Tibial nerve (tissue), 4 donors: ENCODE measurements around the gene SPNS3. TPM values are rescaled to one million over a fixed set of nuclear protein-coding genes. Genes with fewer than 3 reads are reported as not detected.
A peak's percentile ranks its signal among the peaks of the same experiment; 100 is the strongest.

ENCODE experiments used
- DNase-seq, 2 donors: peaks; one replicate each; pipeline ENCODE4 v3.0.0-alpha.2; 2019; ENCODE audit warnings: low spot score in 2 of 2
- H3K27ac ChIP-seq, 4 donors: fragments of 200-600 bp; sonication (generic) in 3 of 4; one replicate each; pipeline ENCODE4 v1.5.1; 2017 to 2019; ENCODE audit warnings: mild to moderate bottlenecking in 1 of 4
- H3K27me3 ChIP-seq, 2 donors: fragments of 200-600 bp; sonication (generic) in 1 of 2; one replicate each; pipeline versions ENCODE4 v1.5.1 to v1.6.0; 2017 to 2019
- H3K36me3 ChIP-seq, 3 donors: fragments of 200-600 bp; sonication (generic); one replicate each; pipeline ENCODE4 v1.5.1; 2018 to 2019
- H3K4me1 ChIP-seq, 4 donors: fragments of 200-600 bp; sonication (generic) in 3 of 4; one replicate each; pipeline ENCODE4 v1.5.1; 2017 to 2019
- H3K4me3 ChIP-seq, 4 donors: fragments of 200-600 bp; sonication (generic) in 3 of 4; one replicate each; pipeline ENCODE4 v1.5.1; 2017 to 2019; ENCODE audit warnings: mild to moderate bottlenecking in 1 of 4, moderate library complexity in 1 of 4
- H3K9me3 ChIP-seq, 4 donors: fragments of 200-600 bp; sonication (generic) in 3 of 4; one replicate each; pipeline ENCODE4 v1.5.1; 2017 to 2019
- CTCF ChIP-seq, 5 experiments: fragments of 200-600 bp in 3 of 5; fragments of 450-650 bp in 2 of 5; sonication (generic) in 3 of 5; IDR thresholded peaks; one replicate each; pipeline ENCODE4 v1.5.1; 2016 to 2019; ENCODE audit warnings: antibody characterized with exemption in 5 of 5, mild to moderate bottlenecking in 3 of 5, moderate library complexity in 2 of 5
- EP300 ChIP-seq, 2 donors: sonication (generic); formaldehyde crosslinking; IDR thresholded peaks; one replicate each; pipeline ENCODE4 v1.6.1; 2017; ENCODE audit warnings: antibody characterized with exemption in 2 of 2, mild to moderate bottlenecking in 1 of 2
- POLR2A ChIP-seq, 2 donors: fragments of 450-650 bp; IDR thresholded peaks; one replicate each; pipeline ENCODE4 v1.6.1; 2017; ENCODE audit warnings: antibody characterized with exemption in 2 of 2, mild to moderate bottlenecking in 2 of 2, moderate library complexity in 2 of 2
- WGBS, 2 donors: methylation state at CpG; one replicate each; pipeline ENCODE4 v1.1.5; 2018; 5-methylcytosine and 5-hydroxymethylcytosine counted together
- total RNA-seq, 4 donors: library from RNA; depleted of rRNA; stranded (reverse); fragments of >200 nt; gene quantifications; one replicate each; pipeline ENCODE4 v1.1.0, GENCODE V29; 2016

Gene SPNS3
- total RNA-seq, 4 donors from 2014 or later: 0.44 TPM; not detected in 3

GRCh38 chr17:4522661-4523060 is 88.9 kb downstream of the SPNS3 start:
- no peak overlapping the region for H3K4me3 ChIP-seq
- no peaks in the 10 kb centered on the region for H3K27me3 ChIP-seq
- WGBS, 2 donors: 68 to 69% methylated on average over 6 of the region's 6 CpGs
- no peak for DNase-seq
- peak overlapping the region in 1 of 4 donors; percentile 23 for H3K27ac ChIP-seq
- TF ChIP-seq EP300 (IDR thresholded peaks at IDR 0.05): peak in 1 of 2 donors; percentile 15
- TF ChIP-seq POLR2A (IDR thresholded peaks at IDR 0.05): no peak
- H3K4me1 ChIP-seq: peaks cover 0 to 33% (median 0%) of the 10 kb centered on the region in 4 donors
- H3K9me3 ChIP-seq: no peaks in the 10 kb centered on the region
- no peaks in the 10 kb centered on the region for H3K36me3 ChIP-seq

GRCh38 chr17:4523946-4524345 is 90.2 kb downstream of the SPNS3 start:
- DNase-seq: no peak
- Histone ChIP-seq H3K27me3 (no peaks in the 10 kb centered on the region), H3K9me3 (no peaks in the 10 kb centered on the region), H3K27ac (no peak overlapping the region), H3K4me3 (no peak overlapping the region), H3K4me1 (peaks cover 0 to 29% (median 0%) of the 10 kb centered on the region in 4 donors), H3K36me3 (no peaks in the 10 kb centered on the region)
- no peak for TF ChIP-seq EP300 (IDR thresholded peaks at IDR 0.05)
- no peak for TF ChIP-seq POLR2A (IDR thresholded peaks at IDR 0.05)
- TF ChIP-seq CTCF (IDR thresholded peaks at IDR 0.05): no peak
- 81 to 92% methylated on average over 8 of the region's 8 CpGs for WGBS, 2 donors

- no peak overlapping the region for H3K27ac ChIP-seq
- no peak overlapping the region for H3K4me3 ChIP-seq
- no peaks in the 10 kb centered on the region for H3K27me3 ChIP-seq
- TF ChIP-seq EP300 (IDR thresholded peaks at IDR 0.05) (no peak), POLR2A (IDR thresholded peaks at IDR 0.05) (no peak), CTCF (IDR thresholded peaks at IDR 0.05) (no peak)
- no peak for DNase-seq
- peaks cover 0 to 23% (median 0%) of the 10 kb centered on the region in 4 donors for H3K4me1 ChIP-seq
- 83 to 95% methylated on average over 11 of the region's 11 CpGs for WGBS, 2 donors
- no peaks in the 10 kb centered on the region for H3K9me3 ChIP-seq
- H3K36me3 ChIP-seq: no peaks in the 10 kb centered on the region
Observed at GRCh38 chr17:4525691-4526397, 92.1 kb downstream of the SPNS3 start.

GRCh38 chr17:4527134-4527533 is 93.4 kb downstream of the SPNS3 start:
- no peaks in the 10 kb centered on the region for H3K36me3 ChIP-seq
- H3K4me1 ChIP-seq: peaks cover 0 to 21% (median 0%) of the 10 kb centered on the region in 4 donors
- 51 to 53% methylated on average over 1 of the region's 1 CpG for WGBS, 2 donors
- no peak overlapping the region for H3K4me3 ChIP-seq
- H3K27me3 ChIP-seq: no peaks in the 10 kb centered on the region
- DNase-seq: no peak
- TF ChIP-seq CTCF (IDR thresholded peaks at IDR 0.05): no peak
- TF ChIP-seq POLR2A (IDR thresholded peaks at IDR 0.05): no peak
- no peak for TF ChIP-seq EP300 (IDR thresholded peaks at IDR 0.05)
- no peaks in the 10 kb centered on the region for H3K9me3 ChIP-seq
- H3K27ac ChIP-seq: no peak overlapping the region

- no peak overlapping the region for H3K27ac ChIP-seq
- TF ChIP-seq POLR2A (IDR thresholded peaks at IDR 0.05) (no peak), EP300 (IDR thresholded peaks at IDR 0.05) (no peak), CTCF (IDR thresholded peaks at IDR 0.05) (no peak)
- 58 to 64% methylated on average over 12 of the region's 12 CpGs for WGBS, 2 donors
Observed at GRCh38 chr17:4527566-4528125, 93.9 kb downstream of the SPNS3 start.

More at GRCh38 chr17:4527566-4528125, 93.9 kb downstream of the SPNS3 start:
- DNase-seq: no peak
- Histone ChIP-seq H3K4me3 (no peak overlapping the region), H3K4me1 (peaks cover 0 to 21% (median 0%) of the 10 kb centered on the region in 4 donors), H3K9me3 (no peaks in the 10 kb centered on the region), H3K36me3 (no peaks in the 10 kb centered on the region), H3K27me3 (no peaks in the 10 kb centered on the region)
